Measurements from ENCODE around the gene AKAP17A. TPM values are rescaled to one million over a fixed set of nuclear protein-coding genes. Genes with fewer than 3 reads are reported as not detected.

The AKAP17A gene
- total and polyA plus RNA-seq, 3 experiments from 2014 or later = 52.1 to 74.5 (median 73.0) TPM

Other genes with a start within 250 kb of the AKAP17A start
- 100 to 1,000 TPM; 330 to 341 TPM for gene SLC25A6, start 199.5 kb upstream of the AKAP17A start, total RNA-seq
- gene SLC25A6, start 199.5 kb upstream of the AKAP17A start, polyA plus RNA-seq = 469 TPM
- gene ASMTL, start 138.7 kb upstream of the AKAP17A start, total RNA-seq = 10 to 100 TPM; 26.1 to 26.5 TPM
- gene ASMTL, start 138.7 kb upstream of the AKAP17A start, polyA plus RNA-seq = 47.9 TPM
- 10 to 100 TPM; 47.1 to 50.1 TPM for gene P2RY8, start 54.4 kb upstream of the AKAP17A start, total RNA-seq
- 302 TPM for gene P2RY8, start 54.4 kb upstream of the AKAP17A start, polyA plus RNA-seq
- 1 to 10 TPM; 1.9 to 2.1 TPM for gene ASMT, start 23.5 kb downstream of the AKAP17A start, total RNA-seq
- gene ASMT, start 23.5 kb downstream of the AKAP17A start, polyA plus RNA-seq = 0.40 TPM

All from CD8-positive, alpha-beta memory T cell (primary cell).